Suprapubic skin (tissue), 4 donors: Measurements from ENCODE around the gene ZNF577.

ENCODE experiments used
- POLR2A ChIP-seq, 2 donors: fragments of 450-650 bp; IDR thresholded peaks; one replicate each; pipeline ENCODE4 v1.6.1; 2017; ENCODE audit warnings: antibody characterized with exemption in 2 of 2, mild to moderate bottlenecking in 2 of 2, moderate library complexity in 2 of 2
- POLR2AphosphoS5 ChIP-seq, 3 donors: sonication (generic); formaldehyde crosslinking; IDR thresholded peaks; one replicate each; pipeline ENCODE4 v1.6.1; 2017; ENCODE audit warnings: antibody characterized with exemption in 3 of 3
- TF ChIP-seq, protein P1 (sequence below), 2 donors: fragments of 200-600 bp in 1 of 2; fragments of 450-650 bp in 1 of 2; sonication (generic) in 1 of 2; IDR thresholded peaks; one replicate each; pipeline ENCODE4 v1.5.1; 2016 to 2019; ENCODE audit warnings: antibody characterized with exemption in 2 of 2, mild to moderate bottlenecking in 1 of 2, moderate library complexity in 1 of 2

DNA sequence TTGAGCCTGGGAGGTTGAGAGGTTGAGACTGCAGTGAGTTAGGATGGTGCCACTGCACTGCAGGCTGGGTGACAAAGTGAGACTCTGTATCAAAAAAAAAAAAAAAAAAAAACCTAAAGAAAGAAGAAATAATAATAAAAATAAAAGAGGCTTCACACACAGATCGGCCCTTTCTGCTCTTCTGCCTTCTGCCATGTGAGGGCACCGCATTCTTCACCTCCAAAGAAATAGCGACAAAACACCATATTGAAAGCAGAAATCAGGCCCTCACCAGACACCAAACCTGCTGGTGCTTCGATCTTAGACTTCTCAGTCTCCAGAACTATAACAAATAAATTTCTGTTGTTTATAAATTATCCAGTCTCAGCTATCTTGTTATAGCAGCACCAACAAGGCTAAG lies 14.1 kb upstream of the ZNF577 start:
- TF ChIP-seq, protein P1, sequence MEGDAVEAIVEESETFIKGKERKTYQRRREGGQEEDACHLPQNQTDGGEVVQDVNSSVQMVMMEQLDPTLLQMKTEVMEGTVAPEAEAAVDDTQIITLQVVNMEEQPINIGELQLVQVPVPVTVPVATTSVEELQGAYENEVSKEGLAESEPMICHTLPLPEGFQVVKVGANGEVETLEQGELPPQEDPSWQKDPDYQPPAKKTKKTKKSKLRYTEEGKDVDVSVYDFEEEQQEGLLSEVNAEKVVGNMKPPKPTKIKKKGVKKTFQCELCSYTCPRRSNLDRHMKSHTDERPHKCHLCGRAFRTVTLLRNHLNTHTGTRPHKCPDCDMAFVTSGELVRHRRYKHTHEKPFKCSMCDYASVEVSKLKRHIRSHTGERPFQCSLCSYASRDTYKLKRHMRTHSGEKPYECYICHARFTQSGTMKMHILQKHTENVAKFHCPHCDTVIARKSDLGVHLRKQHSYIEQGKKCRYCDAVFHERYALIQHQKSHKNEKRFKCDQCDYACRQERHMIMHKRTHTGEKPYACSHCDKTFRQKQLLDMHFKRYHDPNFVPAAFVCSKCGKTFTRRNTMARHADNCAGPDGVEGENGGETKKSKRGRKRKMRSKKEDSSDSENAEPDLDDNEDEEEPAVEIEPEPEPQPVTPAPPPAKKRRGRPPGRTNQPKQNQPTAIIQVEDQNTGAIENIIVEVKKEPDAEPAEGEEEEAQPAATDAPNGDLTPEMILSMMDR (IDR thresholded peaks at IDR 0.05): no peak
- TF ChIP-seq POLR2AphosphoS5 (IDR thresholded peaks at IDR 0.05): no peak
- TF ChIP-seq POLR2A (IDR thresholded peaks at IDR 0.05): no peak
